ENCODE measurements around the gene ALOXE3.

The ALOXE3 gene

GRCh38 chr17:8087075-8087951 is 31.0 kb downstream of the ALOXE3 start, which contains the start of gene ALOX12B:
TSS of gene ALOX12B (minus strand) at chr17:8087716. CDS start at chr17:8087442, 274 bp downstream.
- TF ChIP-seq CTCF (IDR thresholded peaks at IDR 0.05; ENCODE audit: control insufficient read depth, extremely low read depth, insufficient read depth): no peak
- DNase-seq (ENCODE audit: low read depth): no peak
- no peak within 1 kb of the TSS for H3K4me3 ChIP-seq (ENCODE audit: low read depth, low read length)

GRCh38 chr17:8084250-8084649 is 34.1 kb downstream of the ALOXE3 start:
- no peak for TF ChIP-seq CTCF (IDR thresholded peaks at IDR 0.05; ENCODE audit: control insufficient read depth, extremely low read depth, insufficient read depth)
- DNase-seq (ENCODE audit: low read depth): no peak
- no peak overlapping the region for H3K4me3 ChIP-seq (ENCODE audit: low read depth, low read length)

GRCh38 chr17:8082292-8082691 is 36.0 kb downstream of the ALOXE3 start:
- no peak overlapping the region for H3K4me3 ChIP-seq (ENCODE audit: low read depth, low read length)
- DNase-seq (ENCODE audit: low read depth): no peak
- TF ChIP-seq CTCF (IDR thresholded peaks at IDR 0.05; ENCODE audit: control insufficient read depth, extremely low read depth, insufficient read depth): no peak

GRCh38 chr17:8081876-8082275 is 36.4 kb downstream of the ALOXE3 start:
- no peak for DNase-seq (ENCODE audit: low read depth)
- no peak for TF ChIP-seq CTCF (IDR thresholded peaks at IDR 0.05; ENCODE audit: control insufficient read depth, extremely low read depth, insufficient read depth)
- H3K4me3 ChIP-seq (ENCODE audit: low read depth, low read length): no peak overlapping the region

GRCh38 chr17:8080799-8081219 is 37.5 kb downstream of the ALOXE3 start:
- TF ChIP-seq CTCF (IDR thresholded peaks at IDR 0.05; ENCODE audit: control insufficient read depth, extremely low read depth, insufficient read depth): no peak
- no peak overlapping the region for H3K4me3 ChIP-seq (ENCODE audit: low read depth, low read length)
- DNase-seq (ENCODE audit: low read depth): no peak

- no peak for DNase-seq (ENCODE audit: low read depth)
- no peak for TF ChIP-seq CTCF (IDR thresholded peaks at IDR 0.05; ENCODE audit: control insufficient read depth, extremely low read depth, insufficient read depth)
- H3K4me3 ChIP-seq (ENCODE audit: low read depth, low read length): no peak overlapping the region
These were observed 38.0 kb downstream of the ALOXE3 start for GRCh38 chr17:8080208-8080798.

Data from LNCaP clone FGC (cell line).